Measurements from ENCODE around the gene TCF12. TPM values are rescaled to one million over a fixed set of nuclear protein-coding genes. Genes with fewer than 3 reads are reported as not detected.

TCF12 gene
- total and polyA plus RNA-seq, 2 of the 8 experiments (the other 6 are each of a cell fraction or from before 2014, with no cell fraction given): 85.8 to 101 TPM

DNA sequence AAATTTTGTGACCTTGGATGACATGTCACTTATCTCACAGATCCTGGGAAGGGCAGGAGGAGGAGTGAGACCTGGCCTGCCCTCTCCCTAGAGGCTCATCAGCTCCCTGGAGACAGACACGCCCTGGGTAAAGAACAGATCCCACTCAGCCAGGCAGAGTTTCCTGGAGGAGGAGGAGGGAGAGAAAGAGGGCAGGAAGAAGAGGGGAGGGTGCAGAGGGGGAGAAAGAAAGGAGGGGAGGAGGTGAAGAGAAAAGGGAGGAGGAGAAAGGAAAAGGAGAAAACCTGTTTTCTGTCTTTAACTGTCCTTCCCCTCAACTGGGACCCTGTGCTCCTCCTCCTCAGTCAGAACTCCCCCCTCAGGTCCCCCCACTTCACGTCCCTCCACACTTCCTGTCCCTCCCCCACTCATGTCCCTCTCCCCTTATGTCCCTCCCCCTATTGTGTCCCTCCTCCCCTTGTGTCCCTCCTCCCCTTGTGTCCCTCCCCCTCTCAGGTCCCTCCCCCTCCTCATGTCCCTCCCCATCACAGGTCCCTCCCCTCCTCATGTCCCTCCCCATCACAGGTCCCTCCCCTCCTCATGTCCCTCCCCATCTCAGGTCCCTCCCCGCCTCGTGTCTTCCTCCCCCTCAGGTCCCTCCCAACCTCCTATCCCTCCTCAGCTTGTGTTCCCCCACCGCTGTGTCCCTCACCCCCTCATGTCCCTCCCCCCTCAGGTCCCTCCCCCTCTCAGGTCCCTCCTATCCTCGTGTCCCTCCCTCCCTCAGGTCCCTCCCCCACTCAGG lies 405.6 kb downstream of the TCF12 start:
- no peak overlapping the region for H3K4ac ChIP-seq (replicated peaks; ENCODE audit: insufficient read length, low read depth, low read length)
- no peaks in the 10 kb centered on the region; a peak in 1 of 7 replicates for H3K27me3 ChIP-seq (replicated peaks in 1 of 4; ENCODE audit: control insufficient read depth in 3 of 4, extremely low read depth in 1 of 4, insufficient read depth in 3 of 4, low read length in 3 of 4)
- POLR2A ChIA-PET (ENCODE audit: partially characterized antibody): no interaction called here
- TF ChIP-seq CBX8 (IDR thresholded peaks at IDR 0.05; ENCODE audit: borderline replicate concordance, low read depth, low read length): no peak
- TF ChIP-seq CTBP2 (IDR thresholded peaks at IDR 0.05; ENCODE audit: borderline replicate concordance, insufficient read depth, insufficient read length, low read length): no peak
- no peak for TF ChIP-seq TCF12 (IDR thresholded peaks at IDR 0.05; ENCODE audit: low read depth, low read length)
- TF ChIP-seq NRF1 (IDR thresholded peaks at IDR 0.05; ENCODE audit: low read depth, low read length): no peak
- no peak for TF ChIP-seq TAF1 (IDR thresholded peaks at IDR 0.05; ENCODE audit: low read depth, low read length)
- no peak for TF ChIP-seq SIX5 (IDR thresholded peaks at IDR 0.05; ENCODE audit: low read depth, low read length)
- TF ChIP-seq CHD1 (IDR thresholded peaks at IDR 0.05; ENCODE audit: low read depth, low read length): no peak
- no peak for TF ChIP-seq YY1 (IDR thresholded peaks at IDR 0.05; ENCODE audit: low read depth, low read length)
- TF ChIP-seq, protein P1, sequence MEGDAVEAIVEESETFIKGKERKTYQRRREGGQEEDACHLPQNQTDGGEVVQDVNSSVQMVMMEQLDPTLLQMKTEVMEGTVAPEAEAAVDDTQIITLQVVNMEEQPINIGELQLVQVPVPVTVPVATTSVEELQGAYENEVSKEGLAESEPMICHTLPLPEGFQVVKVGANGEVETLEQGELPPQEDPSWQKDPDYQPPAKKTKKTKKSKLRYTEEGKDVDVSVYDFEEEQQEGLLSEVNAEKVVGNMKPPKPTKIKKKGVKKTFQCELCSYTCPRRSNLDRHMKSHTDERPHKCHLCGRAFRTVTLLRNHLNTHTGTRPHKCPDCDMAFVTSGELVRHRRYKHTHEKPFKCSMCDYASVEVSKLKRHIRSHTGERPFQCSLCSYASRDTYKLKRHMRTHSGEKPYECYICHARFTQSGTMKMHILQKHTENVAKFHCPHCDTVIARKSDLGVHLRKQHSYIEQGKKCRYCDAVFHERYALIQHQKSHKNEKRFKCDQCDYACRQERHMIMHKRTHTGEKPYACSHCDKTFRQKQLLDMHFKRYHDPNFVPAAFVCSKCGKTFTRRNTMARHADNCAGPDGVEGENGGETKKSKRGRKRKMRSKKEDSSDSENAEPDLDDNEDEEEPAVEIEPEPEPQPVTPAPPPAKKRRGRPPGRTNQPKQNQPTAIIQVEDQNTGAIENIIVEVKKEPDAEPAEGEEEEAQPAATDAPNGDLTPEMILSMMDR (IDR thresholded peaks at IDR 0.05; ENCODE audit: control extremely low read depth in 1 of 3, insufficient read depth in 1 of 3, low read depth in 1 of 3, low read length in 3 of 3): no peak
- TF ChIP-seq SUZ12 (IDR thresholded peaks at IDR 0.05; ENCODE audit: low read length): no peak

More for the DNA sequence above, 405.6 kb downstream of the TCF12 start:
- no peak overlapping the region for H3K18ac ChIP-seq (ENCODE audit: extremely low read depth, low read length)
- no peaks in the 10 kb centered on the region for H3K79me1 ChIP-seq (ENCODE audit: low read depth, low read length)
- H2BK120ac ChIP-seq (replicated peaks; ENCODE audit: low read depth, low read length): no peak overlapping the region
- peaks cover 2 to 13% (median 5%) of the 10 kb centered on the region in 4 experiments; a peak in 6 of 7 replicates for H3K4me1 ChIP-seq (replicated peaks in 1 of 4; ENCODE audit: control insufficient read depth in 3 of 4, insufficient read depth in 4 of 4, low read length in 3 of 4)
- H3K27ac ChIP-seq (ENCODE audit: low read depth, low read length): no peak overlapping the region
- peak overlapping the region; percentile 39; the same call in 1 of the 2 replicates for H2BK5ac ChIP-seq (ENCODE audit: low read depth, low read length)
- no peak overlapping the region for H4K5ac ChIP-seq (ENCODE audit: insufficient read length, low read depth, low read length)
- 0 out of 2 replicates have a peak overlapping the region, but pooled peaks have one; percentile 61 for H2BK20ac ChIP-seq (ENCODE audit: low read length)
- H3K14ac ChIP-seq (ENCODE audit: insufficient read length): no peak overlapping the region
- H3K9ac ChIP-seq (replicated peaks in 1 of 4; ENCODE audit: extremely low read depth in 1 of 4, low read depth in 3 of 4, low read length in 3 of 4): no peak overlapping the region
- H3K56ac ChIP-seq (replicated peaks; ENCODE audit: insufficient read length, low read depth, low read length): no peak overlapping the region
- no peak overlapping the region for H2AFZ ChIP-seq (ENCODE audit: low read length)
- H3K4me3 ChIP-seq (ENCODE audit: extremely low read depth in 1 of 4, insufficient read depth in 2 of 4, low read depth in 3 of 4, low read length in 4 of 4): no peak overlapping the region
- H3K79me2 ChIP-seq (ENCODE audit: control insufficient read depth in 1 of 2, insufficient read depth in 2 of 2, low read length in 2 of 2): no peaks in the 10 kb centered on the region
- H2BK12ac ChIP-seq (ENCODE audit: low read depth, low read length): 0 out of 2 replicates have a peak overlapping the region, but pooled peaks have one; percentile 21
- H4K8ac ChIP-seq (ENCODE audit: extremely low read depth, insufficient read depth, low read length): no peak overlapping the region
- no peak overlapping the region for H2AK5ac ChIP-seq (ENCODE audit: low read depth, low read length)
- CTCF ChIA-PET (ENCODE audit: partially characterized antibody): interaction anchor here (0.6 to 2.9 kb wide), 3 partner anchors 17 to 184 kb away, joined by 3 to 13 read pairs (median 3); no protein-coding TSS in a partner anchor
- H3K4me2 ChIP-seq (ENCODE audit: insufficient read depth in 1 of 2, low read depth in 2 of 2, low read length in 2 of 2): no peak overlapping the region
- H2BK15ac ChIP-seq (ENCODE audit: low read length): 0 out of 2 replicates have a peak overlapping the region, but pooled peaks have one; percentile 31
- H3K36me3 ChIP-seq (ENCODE audit: control insufficient read depth in 2 of 4, insufficient read depth in 4 of 4, low read length in 3 of 4): no peaks in the 10 kb centered on the region
- H4K91ac ChIP-seq (replicated peaks; ENCODE audit: insufficient read length, low read length): no peak overlapping the region
- no peak overlapping the region for H3K23ac ChIP-seq (ENCODE audit: insufficient read length)
- FAIRE-seq (no peak), DNase-seq (ENCODE audit: low read depth in 1 of 2, low spot score in 2 of 2) (no peak)
- H4K20me1 ChIP-seq (replicated peaks in 1 of 2; ENCODE audit: control insufficient read depth in 1 of 2, insufficient read depth in 2 of 2, low read length in 2 of 2): peaks cover 0 to 2% of the 10 kb centered on the region in 2 experiments
- no CpG with 5 or more reads among the region's 6 CpGs for WGBS, 2 experiments (ENCODE audit: extremely low coverage in 1 of 2, insufficient coverage in 1 of 2, insufficient read length in 1 of 2, insufficient replicate concordance in 2 of 2, low coverage in 1 of 2, low lambda C conversion rate in 2 of 2, missing lambda C conversion rate in 1 of 2)
- no peaks in the 10 kb centered on the region for H3K9me3 ChIP-seq (ENCODE audit: insufficient read depth in 2 of 2, low read depth in 1 of 2, low read length in 1 of 2)
- H3K23me2 ChIP-seq (ENCODE audit: low read depth, low read length): no peaks in the 10 kb centered on the region
